GM10248 (cell line): ENCODE measurements around the gene EDEM2.
"Not testable (repeated sequence)": the region's sequence is repeated elsewhere in the genome, so short reads cannot be mapped to it uniquely, and the experiment has no call there.

Experiments used
- CTCF ChIA-PET: fragments of 300-600 bp; sonication (Branson Sonifier 250); formaldehyde crosslinking; extraction: SDS; loops from one replicate; lab custom pipeline; 2021; ENCODE audit warnings: antibody characterized with exemption; lab: Yijun Ruan, JAX
- POLR2A ChIA-PET: fragments of 350-650 bp; sonication (Branson Sonifier 250); formaldehyde crosslinking; extraction: SDS; loops from one replicate; lab custom pipeline; 2020; ENCODE audit warnings: antibody characterized with exemption; lab: Yijun Ruan, JAX
- DNase-seq: peaks from one replicate; pipeline ENCODE4 v3.0.0; 2012; ENCODE audit errors: extremely low spot score
- TF ChIP-seq, protein P1 (sequence below): IDR thresholded peaks from 2 replicates; pipeline ENCODE4 v1.5.1; 2012; ENCODE audit warnings: mild to moderate bottlenecking, low read depth; ENCODE audit errors: extremely low read depth, missing control alignments, control extremely low read depth

Gene EDEM2

DNA sequence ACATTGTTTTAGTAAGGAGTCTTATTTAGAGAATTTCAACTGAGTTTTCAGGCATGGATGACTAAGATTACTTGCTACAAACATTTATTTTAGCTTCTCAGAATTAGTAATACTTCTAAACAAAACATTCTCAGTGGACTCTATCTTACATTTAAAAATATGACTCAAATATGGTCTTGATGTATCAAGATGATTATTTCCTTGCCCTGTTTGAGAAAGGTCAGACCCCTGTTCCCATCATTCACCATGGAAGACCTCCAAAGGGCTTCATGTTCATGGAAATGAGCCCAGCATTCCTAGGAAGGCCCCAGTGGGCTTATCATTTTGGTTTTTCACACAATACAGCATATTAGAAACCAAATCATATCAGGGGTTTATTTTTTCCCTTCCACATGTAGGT is 29.9 kb downstream of the EDEM2 start:
- DNase-seq = no peak
- TF ChIP-seq, protein P1, sequence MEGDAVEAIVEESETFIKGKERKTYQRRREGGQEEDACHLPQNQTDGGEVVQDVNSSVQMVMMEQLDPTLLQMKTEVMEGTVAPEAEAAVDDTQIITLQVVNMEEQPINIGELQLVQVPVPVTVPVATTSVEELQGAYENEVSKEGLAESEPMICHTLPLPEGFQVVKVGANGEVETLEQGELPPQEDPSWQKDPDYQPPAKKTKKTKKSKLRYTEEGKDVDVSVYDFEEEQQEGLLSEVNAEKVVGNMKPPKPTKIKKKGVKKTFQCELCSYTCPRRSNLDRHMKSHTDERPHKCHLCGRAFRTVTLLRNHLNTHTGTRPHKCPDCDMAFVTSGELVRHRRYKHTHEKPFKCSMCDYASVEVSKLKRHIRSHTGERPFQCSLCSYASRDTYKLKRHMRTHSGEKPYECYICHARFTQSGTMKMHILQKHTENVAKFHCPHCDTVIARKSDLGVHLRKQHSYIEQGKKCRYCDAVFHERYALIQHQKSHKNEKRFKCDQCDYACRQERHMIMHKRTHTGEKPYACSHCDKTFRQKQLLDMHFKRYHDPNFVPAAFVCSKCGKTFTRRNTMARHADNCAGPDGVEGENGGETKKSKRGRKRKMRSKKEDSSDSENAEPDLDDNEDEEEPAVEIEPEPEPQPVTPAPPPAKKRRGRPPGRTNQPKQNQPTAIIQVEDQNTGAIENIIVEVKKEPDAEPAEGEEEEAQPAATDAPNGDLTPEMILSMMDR = no peak
- CTCF ChIA-PET = interaction anchor here (1.3 kb wide), 1 partner anchor 21 kb away, joined by 7 read pairs; no protein-coding TSS in a partner anchor
- POLR2A ChIA-PET = no interaction called here

DNA sequence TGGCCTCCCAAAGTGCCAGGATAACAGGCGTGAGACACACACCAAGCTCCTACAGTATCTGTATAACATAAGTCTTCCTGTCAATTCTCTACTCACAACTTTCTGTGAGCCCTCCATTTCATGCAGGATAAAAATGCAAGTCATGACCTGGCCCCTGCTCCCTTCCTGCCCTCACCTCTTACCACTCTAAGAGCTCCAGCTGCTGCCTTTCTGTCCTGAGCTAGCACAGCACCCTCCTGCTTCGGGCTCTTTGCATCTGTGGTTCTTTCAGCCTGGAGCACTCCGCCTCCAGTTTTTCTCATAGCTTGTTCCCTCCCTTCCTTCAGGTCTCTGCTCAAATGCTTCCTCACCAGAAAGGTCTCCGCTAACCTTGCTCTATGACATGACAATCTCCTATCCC is 30.9 kb downstream of the EDEM2 start:
- POLR2A ChIA-PET = interaction anchor here (0.7 kb wide), 1 partner anchor 29 kb away, joined by 4 read pairs; no protein-coding TSS in a partner anchor
- CTCF ChIA-PET = interaction anchor here (0.7 to 1.3 kb wide), 3 partner anchors 20 to 1137 kb away, joined by 3 to 7 read pairs (median 3); no protein-coding TSS in a partner anchor
- DNase-seq = no peak
- TF ChIP-seq, protein P1 = no peak

DNA sequence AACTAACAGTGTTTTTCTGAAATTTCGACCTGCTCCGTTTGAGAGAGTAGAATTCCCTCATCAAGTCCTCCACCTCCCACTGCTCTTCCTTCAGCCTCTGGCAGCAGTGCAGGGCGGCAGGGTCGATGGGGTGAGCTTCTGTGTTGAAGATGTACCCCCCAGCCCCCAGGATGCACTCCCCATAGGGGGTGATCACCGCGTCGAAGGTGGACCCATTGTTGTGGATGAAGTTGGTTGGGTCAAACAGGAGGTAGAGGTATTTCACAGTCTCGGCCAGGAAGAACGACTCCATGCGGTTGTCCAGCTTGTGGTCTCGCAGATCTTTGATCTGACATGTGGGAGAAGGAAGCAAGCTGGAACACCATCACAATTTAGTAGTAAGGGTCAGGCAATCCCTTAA is 31.5 kb downstream of the EDEM2 start:
- no peak for DNase-seq
- TF ChIP-seq, protein P1 = no peak
- CTCF ChIA-PET = interaction anchor here (0.8 to 1.3 kb wide), 2 partner anchors 19 to 22 kb away, joined by 3 to 4 read pairs; no protein-coding TSS in a partner anchor
- POLR2A ChIA-PET = interaction anchor here (0.5 kb wide), 1 partner anchor 19 kb away, joined by 5 read pairs; no protein-coding TSS in a partner anchor

DNA sequence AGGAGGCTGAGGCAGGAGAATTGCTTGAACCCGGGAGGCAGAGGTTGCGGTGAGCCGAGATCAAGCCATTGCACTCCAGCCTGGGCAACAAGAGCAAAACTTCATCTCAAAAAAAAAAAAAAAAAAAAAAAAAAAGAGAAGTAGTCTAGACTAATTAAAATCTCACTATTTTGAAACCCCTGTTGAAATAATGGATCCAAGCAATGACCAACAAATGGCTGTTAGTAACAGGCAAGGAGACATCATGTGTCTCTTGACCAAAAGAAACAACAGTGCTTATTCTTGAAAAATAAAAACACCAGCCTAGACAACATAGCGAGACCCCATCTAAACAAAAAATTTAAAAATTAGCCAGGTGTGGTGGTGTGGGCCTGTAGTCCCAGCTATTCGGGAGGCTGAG is 34.9 kb downstream of the EDEM2 start:
- POLR2A ChIA-PET = not testable (repeated sequence)

DNA sequence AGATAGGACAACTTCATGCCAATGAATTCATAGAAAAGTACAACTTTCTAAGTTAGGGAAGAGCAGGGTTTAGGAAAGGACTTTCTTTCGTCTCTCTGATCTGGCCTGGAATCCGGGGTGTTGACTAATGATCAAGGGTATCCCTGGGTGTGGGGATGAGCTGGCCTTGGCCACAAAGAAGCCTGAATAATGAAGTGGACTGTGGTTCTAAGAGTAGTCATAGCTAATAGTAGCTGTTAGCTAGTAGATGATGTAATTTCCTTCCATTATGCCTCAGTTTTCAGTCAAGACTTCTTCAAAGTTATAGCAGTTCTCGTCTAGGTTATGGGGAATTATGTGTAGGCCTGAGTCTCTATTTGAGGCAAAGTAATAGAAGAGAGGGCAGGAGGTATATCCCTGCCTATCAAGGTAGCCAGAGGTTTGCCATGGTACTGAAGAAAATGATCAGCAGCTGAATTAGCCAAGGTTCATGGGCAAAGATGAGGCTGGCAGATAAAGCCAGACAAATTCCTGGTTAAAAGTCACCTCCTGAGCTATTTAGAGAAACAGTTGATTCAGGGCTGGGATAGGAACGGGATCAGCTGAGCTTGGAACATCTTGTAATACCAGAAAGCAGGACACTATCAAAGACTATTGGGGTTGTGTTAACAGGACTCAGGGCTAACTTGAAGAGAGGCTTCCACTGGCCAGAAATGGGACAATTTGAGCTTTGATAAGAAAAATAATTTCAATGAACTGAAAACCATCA is 35.8 kb downstream of the EDEM2 start:
- TF ChIP-seq, protein P1 = no peak
- ChIA-PET CTCF (interaction anchor here (0.8 to 2.7 kb wide), 4 partner anchors 9 to 16 kb away, joined by 3 to 18 read pairs (median 3); no protein-coding TSS in a partner anchor), POLR2A (no interaction called here)
- DNase-seq = no peak

More for the DNA sequence above, 34.9 kb downstream of the EDEM2 start:
- DNase-seq = not testable (repeated sequence)
- CTCF ChIA-PET = interaction anchor here (1.2 to 2.7 kb wide), 3 partner anchors 10 to 17 kb away, joined by 3 to 18 read pairs (median 3); no protein-coding TSS in a partner anchor

DNA sequence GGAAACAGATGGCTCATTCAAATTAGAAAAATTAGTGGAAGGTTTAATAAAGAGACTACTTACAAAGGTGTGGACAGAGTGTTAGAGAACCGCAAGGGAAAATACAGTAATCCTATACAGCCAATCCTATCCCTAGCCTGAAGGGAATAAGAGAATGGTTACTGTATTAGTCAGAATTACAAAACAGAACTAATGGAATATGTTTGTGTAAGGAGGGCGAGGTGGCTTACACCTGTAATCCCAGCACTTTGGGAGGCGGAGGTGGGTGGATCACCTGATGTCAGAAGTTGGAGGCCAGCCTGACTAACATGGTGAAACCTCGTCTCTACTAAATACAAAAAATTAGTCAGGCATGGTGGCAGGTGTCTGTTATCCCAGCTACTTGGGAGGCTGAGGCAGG is 38.2 kb downstream of the EDEM2 start:
- TF ChIP-seq, protein P1 = no peak
- no peak for DNase-seq
- POLR2A ChIA-PET = no interaction called here
- CTCF ChIA-PET = interaction anchor here (1.3 to 1.4 kb wide), 2 partner anchors 13 to 101 kb away, joined by 3 read pairs; no protein-coding TSS in a partner anchor

DNA sequence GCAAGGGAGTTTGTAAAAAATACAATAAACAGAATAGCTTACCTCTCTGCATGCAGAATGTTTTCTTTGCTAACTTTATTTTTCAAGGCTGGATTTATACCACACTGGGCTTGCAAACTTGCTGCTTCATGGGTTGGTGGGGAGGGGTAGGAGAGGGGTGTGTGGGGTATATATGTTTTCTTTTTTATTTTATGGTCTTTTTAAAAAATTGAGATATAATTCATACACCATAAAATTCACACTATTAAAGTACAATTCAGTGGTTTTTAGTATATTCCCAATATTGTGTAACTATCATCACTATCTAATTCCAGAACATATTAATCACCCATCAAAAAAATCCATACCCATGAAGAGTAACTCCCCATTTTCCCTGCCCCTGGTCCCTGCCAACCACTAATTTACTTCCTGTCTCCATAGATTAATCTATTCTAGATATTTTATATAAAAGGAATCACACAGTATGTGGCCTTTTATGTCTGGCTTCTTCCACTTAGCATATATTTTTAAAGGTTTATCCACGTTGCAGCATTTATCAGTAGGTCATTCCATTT is 40.2 kb downstream of the EDEM2 start:
- TF ChIP-seq, protein P1 = no peak
- POLR2A ChIA-PET = no interaction called here

More for the DNA sequence above, 40.2 kb downstream of the EDEM2 start:
- CTCF ChIA-PET = no interaction called here
- no peak for DNase-seq
